Kidney (tissue), 14 donors: ENCODE data around the gene GSX1. TPM values are rescaled to one million over a fixed set of nuclear protein-coding genes. Genes with fewer than 3 reads are reported as not detected.

ENCODE experiments used
- DNase-seq, 5 donors: peaks; one replicate each; pipeline ENCODE4 v3.0.0-alpha.2; 2013 to 2020
- FAIRE-seq: peaks from 2 replicates; lab custom pipeline; 2012; peaks lifted over from hg19 to GRCh38; lab: Jason Lieb, UNC
- H3K27ac ChIP-seq, 2 donors: one replicate each; pipeline ENCODE4 v1.7.0; 2013; ENCODE audit warnings: low read depth in 2 of 2, low read length in 2 of 2, inconsistent platforms in 1 of 2
- H3K27me3 ChIP-seq: one replicate; pipeline ENCODE4 v1.7.1; 2013; ENCODE audit warnings: low read length, inconsistent platforms; ENCODE audit not compliant: control insufficient read depth, insufficient read depth
- H3K36me3 ChIP-seq, 3 donors: one replicate each; pipeline versions ENCODE4 v1.7.0 to v1.7.1; 2013; ENCODE audit warnings: low read length in 3 of 3, control low read depth in 1 of 3, inconsistent platforms in 1 of 3; ENCODE audit not compliant: insufficient read depth in 3 of 3, control insufficient read depth in 2 of 3
- H3K4me1 ChIP-seq, 3 donors: one replicate each; pipeline versions ENCODE4 v1.7.0 to v1.7.1; 2013; ENCODE audit warnings: low read length in 3 of 3, inconsistent platforms in 1 of 3, low read depth in 1 of 3; ENCODE audit not compliant: control insufficient read depth in 2 of 3, insufficient read depth in 2 of 3
- H3K4me3 ChIP-seq, 3 donors: one replicate each; pipeline versions ENCODE4 v1.7.0 to v1.8.1; 2013; ENCODE audit warnings: low read length in 3 of 3, control low read depth in 1 of 3, inconsistent platforms in 1 of 3
- H3K9ac ChIP-seq, 3 donors: one replicate each; pipeline versions ENCODE4 v1.7.0 to v1.7.1; 2013; ENCODE audit warnings: low read length in 3 of 3, control low read depth in 1 of 3, inconsistent platforms in 1 of 3
- H3K9me3 ChIP-seq, 3 donors: one replicate each; pipeline versions ENCODE4 v1.7.0 to v1.7.1; 2013; ENCODE audit warnings: low read length in 3 of 3, control low read depth in 1 of 3, inconsistent platforms in 1 of 3; ENCODE audit not compliant: control insufficient read depth in 2 of 3, insufficient read depth in 1 of 3
- intact Hi-C: fragments of 100-400 bp; cut with DNase I; formaldehyde crosslinking; loops from one replicate; pipeline ENCODE4 v1.11.1; 2022
- polyA plus RNA-seq: library from polyadenylated mRNA; stranded (reverse); fragments of 350-450 nt; fragmentation: Illumina TruSeq; extraction: RNeasy Lipid Tissue Mini Kit (QIAGEN cat#74804); gene quantifications from one replicate; pipeline ENCODE4 v1.2.3, GENCODE V29; 2014; ENCODE audit warnings: low read depth, low replicate concordance; ENCODE audit not compliant: insufficient read depth
- total RNA-seq: library from RNA; stranded (reverse); fragmentation: NEBNext Ultra II Directional; extraction: Animal tissue kit (Norgen Biotek cat#: 25700); gene quantifications from one replicate; pipeline ENCODE4 v1.2.1, GENCODE V29; 2021
- TF ChIP-seq, protein P1 (sequence below): IDR thresholded peaks from 3 replicates; pipeline ENCODE4 v1.5.1; 2012; ENCODE audit warnings: mild to moderate bottlenecking, moderate library complexity, borderline replicate concordance; ENCODE audit not compliant: insufficient read depth; ENCODE audit errors: extremely low read depth
- donor health status: control.
- donor health status: control.
- donor health status: control.
- donor health status: control.
- donor health status: control.
- donor health status: DM: yes; HTN: yes; CAD: no.
- donor health status: Normal renal cell carcinoma (clear cell type).

The GSX1 gene
- total and polyA plus RNA-seq, 2 donors from 2014 or later: not detected

DNA sequence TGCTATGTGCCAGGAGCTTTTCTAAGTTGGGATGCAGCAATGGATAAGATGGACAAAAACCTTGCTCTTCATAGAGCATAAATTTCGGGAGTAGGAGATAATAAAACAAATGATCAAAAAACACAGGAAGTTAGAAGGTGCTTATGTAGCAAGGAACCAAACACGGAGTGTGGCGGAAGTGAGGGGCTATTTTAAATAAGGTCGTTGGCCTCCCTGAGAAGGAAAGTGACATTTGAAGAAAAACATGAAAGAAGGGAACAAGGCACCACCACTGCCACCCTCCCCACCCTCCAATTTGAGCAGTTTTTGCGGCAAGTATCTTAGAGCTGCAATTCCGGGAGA, 3.2 kb upstream of the GSX1 start:
- Histone ChIP-seq H3K9me3 (no peaks in the 10 kb centered on the region), H3K4me3 (no peak overlapping the region), H3K27ac (no peak overlapping the region), H3K27me3 (peaks cover 41% of the 10 kb centered on the region), H3K4me1 (peaks cover 0 to 3% (median 0%) of the 10 kb centered on the region in 3 donors), H3K9ac (no peak overlapping the region), H3K36me3 (no peaks in the 10 kb centered on the region)
- intact Hi-C loops: no loop called here
- DNase-seq (no peak), FAIRE-seq (no peak)
- TF ChIP-seq, protein P1, sequence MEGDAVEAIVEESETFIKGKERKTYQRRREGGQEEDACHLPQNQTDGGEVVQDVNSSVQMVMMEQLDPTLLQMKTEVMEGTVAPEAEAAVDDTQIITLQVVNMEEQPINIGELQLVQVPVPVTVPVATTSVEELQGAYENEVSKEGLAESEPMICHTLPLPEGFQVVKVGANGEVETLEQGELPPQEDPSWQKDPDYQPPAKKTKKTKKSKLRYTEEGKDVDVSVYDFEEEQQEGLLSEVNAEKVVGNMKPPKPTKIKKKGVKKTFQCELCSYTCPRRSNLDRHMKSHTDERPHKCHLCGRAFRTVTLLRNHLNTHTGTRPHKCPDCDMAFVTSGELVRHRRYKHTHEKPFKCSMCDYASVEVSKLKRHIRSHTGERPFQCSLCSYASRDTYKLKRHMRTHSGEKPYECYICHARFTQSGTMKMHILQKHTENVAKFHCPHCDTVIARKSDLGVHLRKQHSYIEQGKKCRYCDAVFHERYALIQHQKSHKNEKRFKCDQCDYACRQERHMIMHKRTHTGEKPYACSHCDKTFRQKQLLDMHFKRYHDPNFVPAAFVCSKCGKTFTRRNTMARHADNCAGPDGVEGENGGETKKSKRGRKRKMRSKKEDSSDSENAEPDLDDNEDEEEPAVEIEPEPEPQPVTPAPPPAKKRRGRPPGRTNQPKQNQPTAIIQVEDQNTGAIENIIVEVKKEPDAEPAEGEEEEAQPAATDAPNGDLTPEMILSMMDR: no peak

DNA sequence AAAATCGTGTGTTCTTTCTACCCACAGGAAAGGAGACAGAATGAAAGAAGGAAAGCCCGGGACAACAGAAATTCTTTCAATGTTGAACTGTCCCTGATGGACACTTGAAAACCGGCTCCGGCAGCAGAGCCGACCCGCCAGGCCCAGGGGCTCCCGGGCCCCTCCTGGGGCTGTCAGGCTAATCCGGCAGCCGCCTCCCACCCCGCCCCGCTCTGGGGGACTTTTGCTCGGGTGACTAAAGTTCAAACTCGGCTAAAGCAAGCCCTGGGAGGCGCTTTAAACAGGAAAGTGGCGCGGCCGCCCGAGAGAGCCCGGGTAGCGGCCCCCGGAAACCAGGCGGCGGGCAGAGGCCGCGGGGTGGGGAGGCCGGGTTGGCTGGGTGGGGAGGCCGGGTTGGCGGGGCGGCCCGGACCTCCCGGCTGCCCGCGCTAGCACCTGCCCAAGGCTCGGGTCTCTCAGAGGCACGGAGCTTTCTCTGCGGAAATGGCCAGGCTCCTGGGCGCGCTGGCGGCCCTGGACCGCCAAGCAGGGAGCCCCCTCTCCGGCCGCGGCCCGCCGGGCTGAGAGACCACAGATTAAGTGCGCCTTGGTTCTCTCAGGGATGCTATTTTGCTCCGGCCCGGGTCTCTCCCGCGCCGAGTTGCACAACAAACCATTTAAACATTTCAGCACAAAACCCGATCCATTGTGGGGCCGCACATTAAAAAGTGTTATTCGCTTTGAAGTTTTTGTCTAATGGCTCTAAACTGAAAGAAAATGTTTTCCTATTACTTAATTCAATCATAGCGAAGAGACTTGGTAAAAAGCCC, 2.6 kb upstream of the GSX1 start:
- H3K4me3 ChIP-seq: no peak overlapping the region

DNA sequence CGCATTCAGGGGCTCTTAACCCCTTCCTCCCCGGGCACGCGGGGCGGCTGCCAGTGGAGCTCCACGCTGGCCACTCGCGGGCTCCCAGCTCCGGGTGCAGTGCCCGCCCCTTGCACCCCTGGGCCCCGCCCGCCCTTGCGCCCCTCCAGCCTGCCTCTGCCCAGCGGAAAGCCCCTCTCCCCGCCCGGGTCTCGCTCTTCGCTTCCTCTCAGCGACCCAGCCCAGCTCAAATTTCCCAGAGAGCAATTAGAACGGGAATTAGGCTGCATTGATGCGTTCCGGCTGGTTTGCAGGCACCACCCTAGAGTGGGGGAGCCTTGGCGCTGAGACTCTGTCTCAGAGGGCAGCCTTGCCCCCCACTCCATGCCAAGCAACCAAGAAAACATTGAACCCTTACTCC, 1.8 kb upstream of the GSX1 start:
- FAIRE-seq (no peak), DNase-seq (no peak)
- Histone ChIP-seq H3K36me3 (no peaks in the 10 kb centered on the region), H3K27ac (no peak overlapping the region), H3K9ac (no peak overlapping the region), H3K9me3 (no peaks in the 10 kb centered on the region), H3K4me1 (peaks cover 0 to 3% (median 0%) of the 10 kb centered on the region in 3 donors), H3K27me3 (peaks cover 51% of the 10 kb centered on the region), H3K4me3 (peak overlapping the region in 1 of 3 donors; percentile 31)
- TF ChIP-seq, protein P1: no peak
- intact Hi-C loops: no loop called here

More for the DNA sequence above, 2.6 kb upstream of the GSX1 start:
- Histone ChIP-seq H3K4me1 (peaks cover 0 to 3% (median 0%) of the 10 kb centered on the region in 3 donors), H3K9ac (no peak overlapping the region), H3K27me3 (peaks cover 44% of the 10 kb centered on the region), H3K27ac (no peak overlapping the region), H3K9me3 (no peaks in the 10 kb centered on the region), H3K36me3 (no peaks in the 10 kb centered on the region)
- peak in 1 of 5 donors; percentile 11 for DNase-seq
- intact Hi-C loops: no loop called here
- TF ChIP-seq, protein P1: no peak
- no peak for FAIRE-seq
